Endodermal cell (in vitro differentiated cells): ENCODE measurements around the gene ATG16L1. TPM values are rescaled to one million over a fixed set of nuclear protein-coding genes. Genes with fewer than 3 reads are reported as not detected.
A peak's percentile ranks its signal among the peaks of the same experiment; 100 is the strongest.

Source experiments
- DNase-seq: peaks from one replicate; pipeline ENCODE4 v3.0.0-alpha.2; 2017
- H3K27ac ChIP-seq: 2 replicates; pipeline ENCODE4 v1.5.1; 2013; ENCODE audit warnings: mild to moderate bottlenecking, low read depth, low read length, moderate library complexity
- H3K27me3 ChIP-seq: 2 replicates; pipeline ENCODE4 v1.6.1; 2013; ENCODE audit warnings: mild to moderate bottlenecking, low read length, moderate library complexity; ENCODE audit not compliant: insufficient read depth, control insufficient read depth, poor library complexity, severe bottlenecking
- H3K36me3 ChIP-seq: 2 replicates; pipeline ENCODE4 v1.7.0; 2013; ENCODE audit warnings: mild to moderate bottlenecking, low read length, moderate library complexity; ENCODE audit not compliant: control insufficient read depth, insufficient read depth
- H3K4me1 ChIP-seq: one replicate; pipeline ENCODE4 v1.7.0; 2013; ENCODE audit warnings: low read length; ENCODE audit not compliant: control insufficient read depth, insufficient read depth
- H3K4me3 ChIP-seq: 2 replicates; pipeline ENCODE4 v1.5.1; 2013; ENCODE audit warnings: mild to moderate bottlenecking, low read length, moderate library complexity
- H3K9ac ChIP-seq: 2 replicates; pipeline ENCODE4 v1.6.1; 2013; ENCODE audit warnings: mild to moderate bottlenecking, low read length, moderate library complexity; ENCODE audit not compliant: poor library complexity, severe bottlenecking; ENCODE audit errors: extremely low read depth
- H3K9me3 ChIP-seq: 2 replicates; pipeline ENCODE4 v1.6.1; 2013; ENCODE audit warnings: mild to moderate bottlenecking, low read length, moderate library complexity; ENCODE audit not compliant: control insufficient read depth
- H3K27ac Mint-ChIP-seq: 2 replicates; pipeline ENCODE4 v1.8.0; 2020; ENCODE audit warnings: mixed read lengths
- H3K27me3 Mint-ChIP-seq: 2 replicates; pipeline ENCODE4 v1.8.0; 2021; ENCODE audit warnings: mild to moderate bottlenecking, mixed read lengths; ENCODE audit not compliant: insufficient read depth
- H3K36me3 Mint-ChIP-seq: 2 replicates; pipeline ENCODE4 v1.8.0; 2020; ENCODE audit warnings: low read depth, mixed read lengths
- H3K4me1 Mint-ChIP-seq: 2 replicates; pipeline ENCODE4 v1.8.0; 2020; ENCODE audit warnings: mixed read lengths
- H3K4me3 Mint-ChIP-seq: 2 replicates; pipeline ENCODE4 v1.8.0; 2020; ENCODE audit warnings: mild to moderate bottlenecking, moderate library complexity, mixed read lengths
- H3K9me3 Mint-ChIP-seq: 2 replicates; pipeline ENCODE4 v1.8.0; 2020; ENCODE audit warnings: mild to moderate bottlenecking, mixed read lengths
- CTCF ChIP-seq: fragments of 200-600 bp; sonication (generic); conservative IDR thresholded peaks from 2 replicates; pipeline ENCODE4 v1.5.0; 2021; ENCODE audit warnings: antibody characterized with exemption, mild to moderate bottlenecking
- WGBS, 2 experiments: methylation state at CpG; one replicate each; pipeline versions ENCODE4 v1.1.5 to v1.1.7; 2013; ENCODE audit warnings: missing lambda C conversion rate in 2 of 2, mixed read lengths in 1 of 2; ENCODE audit not compliant: insufficient coverage in 1 of 2, insufficient read length in 1 of 2; 5-methylcytosine and 5-hydroxymethylcytosine counted together
- total RNA-seq, 2 donors: library from RNA; stranded (reverse); fragmentation: NEBNext Ultra II Directional in 1 of 2; extraction: Animal tissue kit (Norgen Biotek cat#: 25700) in 1 of 2; gene quantifications; 2 replicates in 1 of 2; 3 replicates in 1 of 2; pipeline ENCODE4 v1.2.1, GENCODE V29; 2021

The ATG16L1 gene
- total RNA-seq, 2 donors from 2014 or later, result 29.6 to 31.6 TPM

- Histone ChIP-seq H3K36me3 (no peaks in the 10 kb centered on the region), H3K27ac (no peak overlapping the region), H3K4me3 (no peak overlapping the region), H3K9me3 (no peaks in the 10 kb centered on the region), H3K27me3 (no peaks in the 10 kb centered on the region), H3K9ac (no peak overlapping the region), H3K4me1 (no peaks in the 10 kb centered on the region)
- peaks cover 11% of the 10 kb centered on the region for H3K4me1 Mint-ChIP-seq
- H3K9me3 Mint-ChIP-seq, result no peaks in the 10 kb centered on the region
- peak; percentile 55 for TF ChIP-seq CTCF
- no peak overlapping the region for H3K4me3 Mint-ChIP-seq
- 86 to 100% methylated on average over 3 of the region's 3 CpGs for WGBS, 2 experiments
- peak; percentile 79 for DNase-seq
- H3K27ac Mint-ChIP-seq, result no peak overlapping the region
- H3K36me3 Mint-ChIP-seq, result no peaks in the 10 kb centered on the region
- H3K27me3 Mint-ChIP-seq, result no peaks in the 10 kb centered on the region
These were observed 51.8 kb downstream of the ATG16L1 start for GRCh38 chr2:233303252-233303651.

- Histone ChIP-seq H3K9me3 (no peaks in the 10 kb centered on the region), H3K9ac (no peak within 1 kb of the TSS), H3K4me3 (no peak within 1 kb of the TSS), H3K4me1 (no peaks in the 10 kb centered on the region), H3K27me3 (no peaks in the 10 kb centered on the region), H3K27ac (no peak within 1 kb of the TSS), H3K36me3 (no peaks in the 10 kb centered on the region)
- Mint-ChIP-seq H3K9me3 (no peaks in the 10 kb centered on the region), H3K4me1 (no peaks in the 10 kb centered on the region), H3K27ac (no peak within 1 kb of the TSS), H3K27me3 (no peaks in the 10 kb centered on the region), H3K36me3 (no peaks in the 10 kb centered on the region), H3K4me3 (no peak within 1 kb of the TSS)
- no peak for DNase-seq
- WGBS, 2 experiments, result 85 to 86% methylated on average over 4 to 7 of the region's 7 CpGs
- TF ChIP-seq CTCF, result peak; percentile 47
These were observed 56.1 kb downstream of the ATG16L1 start, which contains the start of gene SAG for GRCh38 chr2:233307565-233307964. Gene SAG, plus strand, starts transcription at chr2:233307816. Its CDS starts 1,374 bp downstream, at chr2:233309190.

- H3K9ac ChIP-seq, result no peak overlapping the region
- no peaks in the 10 kb centered on the region for H3K9me3 ChIP-seq
- no peak overlapping the region for H3K4me3 ChIP-seq
- H3K9me3 Mint-ChIP-seq, result no peaks in the 10 kb centered on the region
- no peak overlapping the region for H3K4me3 Mint-ChIP-seq
- H3K27ac ChIP-seq, result no peak overlapping the region
- DNase-seq, result no peak
- no peak overlapping the region for H3K27ac Mint-ChIP-seq
- H3K4me1 ChIP-seq, result no peaks in the 10 kb centered on the region
- no peaks in the 10 kb centered on the region for H3K36me3 Mint-ChIP-seq
- no peaks in the 10 kb centered on the region for H3K36me3 ChIP-seq
- no peaks in the 10 kb centered on the region for H3K4me1 Mint-ChIP-seq
- no peaks in the 10 kb centered on the region for H3K27me3 Mint-ChIP-seq
- peak; percentile 41 for TF ChIP-seq CTCF
- no peaks in the 10 kb centered on the region for H3K27me3 ChIP-seq
- 98 to 100% methylated on average over 3 to 9 of the region's 11 CpGs for WGBS, 2 experiments
These were observed 59.9 kb downstream of the ATG16L1 start for GRCh38 chr2:233311241-233311926.
